Activated T-cell treated with anti-CD3 and anti-CD28 coated beads for 1 hour (primary cell): ENCODE results near the gene PDZD8.
"Not testable (repeated sequence)": the region's sequence is repeated elsewhere in the genome, so short reads cannot be mapped to it uniquely, and the experiment has no call there.

ENCODE experiments used
- DNase-seq: peaks from one replicate; pipeline ENCODE4 v3.0.0-alpha.2; 2020; ENCODE audit warnings: low read depth

The PDZD8 gene

DNA sequence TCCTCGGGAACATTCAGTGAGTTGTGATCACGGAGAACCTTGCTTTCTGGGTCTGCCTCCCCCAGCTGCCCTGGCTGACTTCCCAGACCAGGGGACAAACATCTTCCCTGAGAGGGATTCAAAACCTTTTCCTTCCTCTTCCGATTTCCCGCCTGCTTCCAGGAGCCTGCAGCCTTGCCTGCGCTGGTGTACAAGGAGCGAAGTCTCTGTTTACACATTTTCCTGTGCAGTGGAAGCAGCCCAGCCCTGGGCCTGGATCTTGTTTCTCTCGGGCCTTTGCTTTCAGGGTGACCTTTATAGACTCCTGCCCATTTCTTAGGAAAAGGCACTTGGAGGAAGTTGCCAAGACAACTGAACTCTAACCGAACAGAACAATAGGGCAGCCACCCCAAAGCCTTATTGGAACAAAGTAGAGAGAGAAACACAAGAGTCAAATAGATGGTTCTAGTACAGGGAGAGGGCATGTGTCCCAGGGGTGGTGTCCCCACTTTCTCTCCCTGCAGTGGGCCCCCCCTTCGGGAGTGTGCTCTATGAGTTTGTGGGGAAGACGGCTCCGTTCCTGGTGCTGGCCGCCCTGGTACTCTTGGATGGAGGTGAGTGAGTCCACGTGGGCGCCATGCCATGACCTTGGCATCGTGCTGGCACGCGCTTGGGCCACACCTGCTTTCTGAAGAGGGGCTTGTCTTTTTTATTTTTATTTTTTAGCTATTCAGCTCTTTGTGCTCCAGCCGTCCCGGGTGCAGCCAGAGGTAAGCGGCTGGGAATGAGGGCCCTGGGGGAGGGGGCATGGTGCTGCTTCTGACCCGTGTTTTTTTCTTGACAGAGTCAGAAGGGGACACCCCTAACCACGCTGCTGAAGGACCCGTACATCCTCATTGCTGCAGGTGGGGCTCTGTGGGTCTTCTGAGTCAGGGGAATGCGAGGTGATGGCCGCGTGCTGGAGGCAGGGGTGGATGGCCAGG lies 120.2 kb downstream of the PDZD8 start:
- no peak for DNase-seq

- DNase-seq = no peak
Observed at GRCh38 chr10:117254338-117254737, 120.9 kb downstream of the PDZD8 start.

DNA sequence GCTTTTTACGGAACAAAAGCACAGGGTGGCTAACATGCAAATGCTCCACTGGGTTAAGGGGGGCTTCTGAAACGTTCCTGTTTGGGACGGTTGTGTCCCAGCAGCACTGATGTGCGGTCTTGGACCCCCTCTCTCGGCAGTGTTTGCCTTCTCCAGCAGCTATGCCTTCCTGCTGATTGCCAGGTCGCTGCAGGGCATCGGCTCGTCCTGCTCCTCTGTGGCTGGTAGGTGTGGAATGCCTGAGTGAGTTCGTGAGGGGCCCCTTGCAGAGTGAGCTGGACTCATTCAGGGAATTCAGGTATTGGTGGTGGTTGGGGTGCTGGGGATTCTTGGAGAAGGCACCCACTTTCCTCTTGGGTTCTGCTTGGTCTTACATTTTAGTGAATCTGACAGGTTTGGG lies 121.3 kb downstream of the PDZD8 start:
- DNase-seq = no peak

DNA sequence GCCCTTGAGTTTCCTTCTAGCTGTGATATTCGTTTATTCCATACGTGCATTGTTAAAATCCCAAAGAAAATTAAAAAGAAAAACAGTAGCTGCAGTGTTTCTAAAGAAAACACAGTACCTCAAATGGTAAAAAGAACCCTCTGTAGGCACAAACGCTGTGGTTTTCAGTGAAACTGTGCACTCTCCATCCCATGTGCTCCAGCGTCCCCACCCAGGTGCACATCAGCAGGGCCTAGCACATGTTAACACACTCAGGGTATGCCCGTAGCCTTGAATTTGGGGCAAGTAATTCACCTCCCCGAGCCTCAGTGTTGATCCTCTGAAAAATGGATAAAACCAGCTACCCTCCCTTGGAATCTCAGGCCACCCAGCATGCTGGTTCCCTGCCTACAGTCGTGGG lies 124.8 kb downstream of the PDZD8 start:
- DNase-seq = no peak

DNA sequence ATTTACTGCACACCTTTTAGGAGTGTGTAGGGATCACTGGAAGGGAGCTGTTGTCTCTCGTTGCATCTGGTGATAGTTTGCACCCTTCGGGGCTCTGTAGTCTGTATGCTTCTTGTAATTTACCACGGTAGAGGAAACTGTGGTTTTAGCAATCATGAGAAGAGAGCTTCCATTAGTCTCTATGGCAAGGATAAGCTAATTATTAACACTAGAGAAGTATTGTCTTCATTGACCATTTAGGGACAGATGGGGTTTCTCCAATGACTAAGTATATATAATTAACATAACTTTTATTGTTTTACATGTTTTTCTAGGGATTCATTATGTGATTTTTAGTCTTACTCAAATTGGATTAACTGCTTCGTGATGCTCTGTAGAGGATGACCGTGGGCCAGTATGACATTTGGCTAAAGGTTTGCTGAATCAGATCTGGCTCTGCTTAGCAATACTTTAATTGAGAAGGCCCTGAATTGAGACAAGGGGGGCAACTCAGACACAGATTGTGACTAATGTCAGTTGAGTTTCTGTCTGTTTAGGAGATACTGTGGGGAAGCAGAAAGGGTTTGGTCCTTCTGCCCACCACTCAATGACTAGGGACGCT lies 125.6 kb downstream of the PDZD8 start:
- no peak for DNase-seq

GRCh38 chr10:117248750-117249465 lies 126.3 kb downstream of the PDZD8 start:
- no peak for DNase-seq

DNA sequence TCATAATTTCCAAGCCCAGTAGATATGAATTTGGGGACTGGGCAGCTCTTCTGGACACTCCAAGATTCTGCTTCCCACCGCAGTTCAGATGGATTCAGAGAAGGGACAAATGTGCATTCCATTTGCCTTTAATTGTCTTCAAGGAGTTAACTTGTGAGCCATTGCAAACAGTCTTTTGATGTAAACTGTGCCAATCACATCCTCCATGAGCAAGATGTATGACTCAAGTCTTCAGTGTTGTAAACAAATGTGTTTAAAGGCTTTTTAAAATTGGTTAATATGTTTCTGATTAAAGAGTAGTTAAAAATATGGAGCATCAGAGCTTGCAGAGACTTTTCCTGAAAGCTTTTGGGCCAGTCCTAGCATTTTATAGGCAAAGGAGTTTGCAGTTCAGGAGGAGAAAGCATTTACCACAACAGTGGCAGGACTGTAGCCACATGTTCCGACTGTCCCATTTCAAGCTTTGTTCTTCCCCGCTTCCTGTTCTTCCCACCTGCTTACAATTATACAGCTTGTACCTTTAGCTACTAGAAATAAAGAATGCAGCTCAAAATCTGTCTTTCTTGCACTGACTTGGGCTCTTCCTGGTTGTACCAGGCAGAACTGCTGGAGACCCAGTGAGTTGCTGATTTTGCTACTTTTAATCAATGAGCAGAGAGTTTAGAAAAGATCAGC lies 128.1 kb downstream of the PDZD8 start:
- no peak for DNase-seq

DNA sequence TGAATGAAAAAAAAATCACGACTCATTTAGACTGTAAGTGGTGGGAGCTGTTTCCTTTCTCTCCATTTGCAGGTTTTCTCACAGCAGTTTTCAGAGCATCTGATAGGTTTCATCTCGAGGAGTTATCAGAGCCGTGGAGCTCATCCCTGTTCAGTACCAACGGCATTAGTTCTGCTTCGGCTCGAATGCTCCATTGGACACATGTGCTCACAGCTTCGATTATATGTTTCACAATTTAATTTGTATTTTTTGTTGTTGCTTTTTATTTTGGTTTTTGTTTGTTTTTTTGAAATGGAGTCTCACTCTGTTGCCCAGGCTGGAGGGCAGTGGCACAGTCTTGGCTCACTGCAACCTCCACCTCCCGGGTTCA lies 132.8 kb downstream of the PDZD8 start:
- DNase-seq = no peak

DNA sequence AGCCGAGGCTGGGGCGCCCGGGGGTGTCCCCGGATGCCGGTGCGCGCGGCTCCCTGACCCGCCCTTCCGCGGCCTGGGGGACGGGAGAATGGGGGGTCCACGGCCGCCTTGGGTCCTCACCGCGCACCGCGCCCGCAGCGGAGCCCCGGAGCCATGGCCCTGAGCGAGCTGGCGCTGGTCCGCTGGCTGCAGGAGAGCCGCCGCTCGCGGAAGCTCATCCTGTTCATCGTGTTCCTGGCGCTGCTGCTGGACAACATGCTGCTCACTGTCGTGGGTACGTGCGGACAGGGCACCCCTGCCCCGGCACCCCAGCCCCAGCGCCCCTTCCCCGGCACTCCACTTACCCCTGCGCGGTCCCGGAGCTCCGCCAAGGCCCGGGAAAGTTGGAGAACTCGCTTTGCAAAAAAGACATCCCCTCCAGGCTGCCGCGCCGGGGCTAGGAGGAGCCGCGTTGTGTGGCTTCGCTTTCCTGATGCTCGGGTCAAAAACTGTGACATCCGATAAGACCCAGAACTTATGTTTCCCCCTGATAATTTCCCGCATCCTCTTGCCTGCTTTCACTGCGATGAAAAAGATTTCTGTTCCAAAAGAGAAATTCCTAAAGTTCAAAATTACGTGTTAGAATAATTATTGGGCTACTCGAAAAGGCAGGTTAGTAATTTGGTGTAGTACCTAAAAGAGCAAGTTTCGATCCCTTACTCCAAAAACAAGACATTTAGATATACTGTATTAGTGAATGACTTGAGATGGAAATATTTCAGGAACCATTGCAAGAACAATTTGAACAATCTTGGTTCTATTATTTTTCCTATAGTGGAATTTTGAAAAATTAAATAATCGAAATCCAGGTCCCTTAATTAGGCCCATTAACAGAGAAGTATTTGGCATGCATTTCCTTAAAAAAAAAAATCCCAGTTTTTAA lies 133.4 kb downstream of the PDZD8 start:
- no peak for DNase-seq

- no peak for DNase-seq
Observed at GRCh38 chr10:117240621-117241529, 134.4 kb downstream of the PDZD8 start, which contains the start of gene SLC18A2. TSS of gene SLC18A2 (plus strand) at chr10:117241114. CDS start at chr10:117241694, 580 bp downstream.

DNA sequence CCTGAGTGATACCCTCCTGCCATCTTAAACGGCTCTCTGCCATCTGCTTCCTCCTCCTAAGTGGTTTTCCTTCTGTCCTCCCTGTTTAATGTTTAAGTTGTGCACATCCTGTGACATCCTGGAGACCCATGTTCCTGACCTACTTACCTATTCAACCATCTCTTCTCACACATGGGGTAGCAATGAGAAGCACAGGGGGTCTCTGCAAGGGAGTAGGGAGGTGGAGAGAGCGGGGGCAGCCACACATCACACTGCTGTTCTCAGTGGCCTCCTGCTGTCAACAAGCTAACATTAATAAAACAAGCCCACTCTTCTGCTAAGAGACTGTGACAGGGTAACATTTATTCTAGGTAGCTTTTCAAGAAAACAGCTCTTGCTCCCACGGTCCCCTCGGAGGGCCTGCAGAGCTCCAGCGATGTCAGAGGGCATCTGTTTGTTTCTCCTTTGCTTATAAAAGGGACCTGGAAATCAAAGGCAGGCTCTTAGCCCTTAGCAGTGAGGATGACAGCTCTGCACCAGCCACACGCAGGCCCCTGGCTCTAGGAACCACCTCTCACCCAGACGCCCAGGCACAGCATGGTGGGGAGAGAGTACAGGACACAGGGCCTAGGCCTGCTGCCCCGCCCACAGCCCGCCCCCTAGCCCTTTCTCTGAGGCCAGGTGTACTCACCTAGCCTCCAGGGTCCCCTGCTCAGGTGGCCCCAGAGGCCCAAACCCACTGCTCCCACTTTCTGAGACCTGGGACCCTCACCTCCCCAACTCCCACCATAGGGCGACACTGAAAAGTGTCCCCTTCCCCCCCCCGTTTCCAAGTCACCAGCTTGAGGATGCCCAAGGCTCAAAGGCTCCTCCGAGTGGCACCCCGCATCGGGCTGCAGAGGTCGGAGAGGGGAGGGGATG lies 135.3 kb downstream of the PDZD8 start:
- DNase-seq = no peak

GRCh38 chr10:117239051-117239450 lies 136.2 kb downstream of the PDZD8 start:
- DNase-seq = no peak

DNA sequence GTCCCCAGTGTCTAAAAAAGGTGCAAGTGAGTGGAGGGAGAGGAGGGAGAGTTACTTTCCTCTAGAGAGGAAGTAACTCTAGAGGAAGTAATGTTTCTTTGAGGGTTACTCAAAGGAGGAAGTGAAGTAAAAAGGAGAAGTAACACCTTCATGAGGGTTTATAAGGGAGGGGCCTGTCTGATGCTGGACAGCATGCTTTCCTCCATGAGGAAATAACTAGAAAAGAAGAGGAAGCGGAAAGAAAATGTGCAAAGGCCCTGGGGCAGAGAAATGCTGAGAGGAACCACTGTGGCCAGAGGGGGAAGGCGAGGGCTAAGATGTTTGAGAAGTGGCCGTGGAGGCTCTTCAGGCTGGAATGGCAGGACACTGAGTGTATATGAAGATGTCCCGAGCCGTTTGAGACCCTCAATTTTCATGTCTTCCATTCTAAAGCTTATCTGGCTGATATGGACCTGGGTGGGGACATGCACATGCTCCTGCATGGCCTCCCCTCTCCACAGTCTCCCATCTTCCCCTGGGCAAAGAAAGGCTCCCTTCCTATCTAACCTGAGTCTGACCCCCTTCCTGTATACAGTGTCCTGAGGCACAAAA lies 137.7 kb downstream of the PDZD8 start:
- no peak for DNase-seq

- not testable (repeated sequence) for DNase-seq
Observed at GRCh38 chr10:117230107-117230506, 145.1 kb downstream of the PDZD8 start.

DNA sequence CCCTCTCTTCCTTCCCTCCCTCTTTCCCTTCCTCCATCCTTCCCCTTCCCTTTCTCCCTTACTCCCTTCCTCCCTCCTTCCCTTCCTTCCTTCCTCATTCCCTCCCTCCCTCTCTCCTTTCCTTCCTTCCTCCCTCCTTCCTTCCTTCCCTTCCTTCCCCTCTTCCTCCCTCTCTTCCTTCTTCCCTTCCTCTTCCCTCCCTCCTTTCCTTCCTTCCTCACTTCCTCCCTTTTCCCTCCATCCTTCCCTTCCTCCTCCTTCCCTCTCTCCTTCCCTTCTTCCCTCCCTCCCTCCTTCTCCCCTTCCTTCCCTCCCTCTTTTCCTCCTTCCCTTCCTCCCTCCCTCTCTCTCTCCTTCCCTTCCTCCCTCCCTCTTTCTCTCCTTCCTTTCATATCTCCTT lies 147.0 kb downstream of the PDZD8 start:
- DNase-seq = no peak
